ENCODE measurements around the gene AGAP1. TPM values are rescaled to one million over a fixed set of nuclear protein-coding genes. Genes with fewer than 3 reads are reported as not detected.

AGAP1 gene
- total RNA-seq, 6 experiments from 2014 or later = 8.1 to 11.2 (median 9.8) TPM

DNA sequence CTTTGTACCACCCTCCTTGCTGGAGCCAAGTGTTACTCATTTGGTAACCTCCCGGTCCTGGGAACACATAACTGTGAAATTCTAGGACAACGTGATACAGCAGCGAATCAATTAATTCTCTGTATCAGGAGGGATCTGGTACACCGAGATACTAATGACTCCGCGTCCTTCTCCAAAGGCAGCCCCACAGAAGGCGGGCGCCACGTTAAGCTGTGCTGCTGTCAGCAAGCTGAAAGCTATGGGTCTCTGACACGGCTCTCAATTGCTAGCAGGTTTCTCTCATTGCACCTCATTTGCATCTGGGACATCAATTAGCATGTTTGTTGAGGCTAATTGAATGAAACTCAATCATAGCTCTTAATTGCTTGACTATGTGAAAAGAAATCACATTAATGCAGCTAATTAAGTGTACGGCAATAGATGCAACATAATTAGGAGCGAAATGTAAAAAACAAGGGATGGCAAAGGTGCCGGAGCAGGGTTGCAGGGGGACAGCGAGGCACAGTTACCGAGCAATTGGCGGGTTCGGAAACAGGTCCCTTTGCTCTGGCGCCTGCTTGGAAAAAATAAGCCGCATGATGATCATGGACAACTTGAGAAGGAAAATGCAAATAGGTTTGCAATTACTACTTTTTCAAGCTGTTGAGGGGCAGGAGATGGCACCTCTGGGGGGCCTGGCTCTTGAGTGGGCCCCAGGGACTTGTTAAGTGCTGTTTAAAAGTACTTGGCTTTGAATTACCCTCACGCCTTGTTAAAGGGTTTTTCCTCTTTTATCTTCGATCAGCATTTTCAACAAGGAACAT, 410.1 kb downstream of the AGAP1 start:
- DNase-seq = no peak
- no peaks in the 10 kb centered on the region for H3K9me3 ChIP-seq
- no peak for ATAC-seq
- 81% methylated on average over 21 of the region's 21 CpGs for WGBS (ENCODE audit: insufficient coverage, low coverage, low lambda C conversion rate, missing lambda C conversion rate)
- TF ChIP-seq CTCF (IDR thresholded peaks at IDR 0.05) (no peak), POLR2A (IDR thresholded peaks at IDR 0.05) (no peak)
- no peak overlapping the region for H3K4me3 ChIP-seq
- H3K27me3 ChIP-seq = no peaks in the 10 kb centered on the region
- intact Hi-C loops (cut with DNase I) = no loop called here
- H3K36me3 ChIP-seq = no peaks in the 10 kb centered on the region
- H3K27ac ChIP-seq = no peak overlapping the region
- H3K4me1 ChIP-seq = no peaks in the 10 kb centered on the region

DNA sequence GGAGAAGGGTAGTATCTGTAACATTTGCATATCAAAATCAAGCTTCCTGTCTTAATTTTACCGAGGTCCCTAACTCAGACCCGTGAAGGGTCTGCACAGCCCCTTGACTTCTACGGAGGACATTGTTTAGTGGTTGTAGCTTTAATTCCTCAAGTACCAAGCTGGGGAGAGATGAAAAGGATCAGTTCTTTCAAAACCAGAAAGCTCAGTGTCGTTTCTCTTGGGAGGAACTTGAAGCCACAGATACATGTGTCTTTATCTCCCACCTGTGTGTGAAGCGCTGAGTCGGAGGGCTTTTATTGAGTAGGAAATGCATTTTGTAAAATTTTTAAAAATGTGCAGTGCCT, 410.7 kb downstream of the AGAP1 start:
- Histone ChIP-seq H3K9me3 (no peaks in the 10 kb centered on the region), H3K27ac (no peak overlapping the region), H3K36me3 (no peaks in the 10 kb centered on the region), H3K4me1 (no peaks in the 10 kb centered on the region), H3K27me3 (no peaks in the 10 kb centered on the region), H3K4me3 (no peak overlapping the region)
- WGBS (ENCODE audit: insufficient coverage, low coverage, low lambda C conversion rate, missing lambda C conversion rate) = 64% methylated on average over 6 of the region's 6 CpGs
- intact Hi-C loops (cut with DNase I) = no loop called here
- ATAC-seq (no peak), DNase-seq (no peak)
- TF ChIP-seq CTCF (IDR thresholded peaks at IDR 0.05) (no peak), POLR2A (IDR thresholded peaks at IDR 0.05) (no peak)

GRCh38 chr2:235908826-235909225, 415.0 kb downstream of the AGAP1 start:
- no peaks in the 10 kb centered on the region for H3K27me3 ChIP-seq
- no peaks in the 10 kb centered on the region for H3K9me3 ChIP-seq
- H3K4me3 ChIP-seq = no peak overlapping the region
- no peak for ATAC-seq
- no peaks in the 10 kb centered on the region for H3K4me1 ChIP-seq
- intact Hi-C loops (cut with DNase I) = no loop called here
- no peak for DNase-seq
- 85% methylated on average over 6 of the region's 6 CpGs for WGBS (ENCODE audit: insufficient coverage, low coverage, low lambda C conversion rate, missing lambda C conversion rate)
- no peak overlapping the region for H3K27ac ChIP-seq
- TF ChIP-seq POLR2A (IDR thresholded peaks at IDR 0.05) (no peak), CTCF (IDR thresholded peaks at IDR 0.05) (no peak)
- H3K36me3 ChIP-seq = no peaks in the 10 kb centered on the region

GRCh38 chr2:235909358-235909757, 415.5 kb downstream of the AGAP1 start:
- Histone ChIP-seq H3K4me3 (no peak overlapping the region), H3K27ac (no peak overlapping the region), H3K36me3 (no peaks in the 10 kb centered on the region), H3K4me1 (no peaks in the 10 kb centered on the region), H3K9me3 (no peaks in the 10 kb centered on the region), H3K27me3 (no peaks in the 10 kb centered on the region)
- TF ChIP-seq POLR2A (IDR thresholded peaks at IDR 0.05) = no peak
- TF ChIP-seq CTCF (IDR thresholded peaks at IDR 0.05) = no peak
- intact Hi-C loops (cut with DNase I) = no loop called here
- ATAC-seq = no peak
- no peak for DNase-seq
- WGBS (ENCODE audit: insufficient coverage, low coverage, low lambda C conversion rate, missing lambda C conversion rate) = 68% methylated on average over 2 of the region's 2 CpGs

All from right lobe of liver (tissue), 6 donors.